GM19324 (cell line): Measurements from ENCODE around the gene TNNC2.
A peak's percentile ranks its signal among the peaks of the same experiment; 100 is the strongest.
"Not testable (repeated sequence)": the region's sequence is repeated elsewhere in the genome, so short reads cannot be mapped to it uniquely, and the experiment has no call there.

Experiments
- ATAC-seq: cut with Tn5 transposase; IDR thresholded peaks from one replicate; pipeline ENCODE4 v1.9.1; 2021; ENCODE audit warnings: mild to moderate bottlenecking, moderate library complexity; ENCODE audit not compliant: unreplicated experiment, low FRiP score

TNNC2 gene

DNA sequence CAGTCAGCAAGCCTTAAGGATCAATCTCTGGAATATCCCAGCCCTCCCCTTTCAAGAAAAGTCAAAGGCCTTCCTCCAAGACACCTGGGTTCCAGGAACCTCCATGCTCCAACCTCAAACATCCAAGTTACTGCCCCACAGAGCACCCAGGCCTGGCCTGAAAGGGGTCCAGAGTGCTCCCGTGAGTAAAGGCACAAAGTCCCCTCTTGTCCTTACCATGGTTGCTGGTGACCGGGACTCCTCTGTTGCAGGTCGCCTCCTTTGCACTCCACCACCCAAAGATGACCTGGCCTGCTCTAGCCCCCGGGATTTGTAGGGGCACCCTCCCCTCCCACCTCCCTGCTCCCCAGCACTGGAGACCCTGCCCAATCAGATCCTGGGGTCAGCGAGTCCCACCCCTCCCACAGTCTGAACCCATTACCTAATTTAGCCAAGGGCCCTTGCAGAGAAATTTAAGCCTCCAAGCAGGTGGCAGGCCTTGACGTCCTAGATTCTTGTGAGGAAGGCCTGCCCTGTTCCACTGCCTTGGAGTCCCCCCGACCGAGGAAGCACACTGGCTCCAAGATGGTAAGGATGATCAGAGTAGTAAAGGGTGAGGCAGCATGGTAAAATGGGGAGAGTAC is at the start of gene TNNC2:
TNNC2 (minus strand) TSS at position 283 of the 623 bp plus-strand sequence; CDS start at position 219, 64 bp downstream.
- no peak for ATAC-seq

- ATAC-seq, result no peak
Observed at GRCh38 chr20:45874576-45874975, 47.5 kb upstream of the TNNC2 start.

DNA sequence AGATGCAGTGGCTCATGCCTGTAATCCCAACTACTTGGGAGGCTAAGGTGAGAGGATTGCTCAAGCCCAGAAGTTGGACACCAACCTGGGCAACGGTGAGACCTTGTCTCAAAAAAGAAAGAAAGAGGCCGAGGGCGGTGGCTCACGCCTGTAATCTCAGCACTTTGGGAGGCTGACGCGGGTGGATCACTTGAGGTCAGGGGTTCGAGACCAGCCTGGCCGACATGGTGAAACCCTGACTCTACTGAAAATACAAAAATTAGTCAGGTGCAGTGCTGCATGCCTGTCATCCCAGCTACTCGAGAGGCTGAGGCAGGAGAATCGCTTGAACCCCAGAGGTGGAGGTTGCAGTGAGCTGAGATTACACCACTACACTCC is 47.0 kb upstream of the TNNC2 start:
- not testable (repeated sequence) for ATAC-seq

GRCh38 chr20:45873409-45874103 is 46.4 kb upstream of the TNNC2 start:
- ATAC-seq, result no peak

DNA sequence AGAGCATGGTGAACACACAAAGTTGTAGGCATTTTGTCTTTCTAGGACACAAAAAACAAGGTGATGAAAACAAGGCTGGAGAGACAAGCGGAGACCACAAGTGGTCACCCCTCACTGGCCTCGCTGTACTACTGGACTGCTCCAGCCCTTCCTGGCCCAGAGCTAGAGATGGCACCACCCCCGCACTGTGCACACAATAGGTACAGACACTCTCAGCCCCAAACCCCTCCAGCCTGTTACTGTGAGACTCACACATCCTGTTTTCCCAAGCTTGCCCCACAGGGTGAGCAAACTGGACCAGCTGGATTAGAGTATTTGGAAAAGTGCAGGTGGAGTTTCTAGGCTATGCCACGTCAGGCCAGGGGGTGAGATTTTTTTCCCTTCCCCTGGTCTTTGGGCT is 45.5 kb upstream of the TNNC2 start:
- no peak for ATAC-seq

- ATAC-seq, result no peak
Observed at GRCh38 chr20:45867819-45868176, 40.7 kb upstream of the TNNC2 start.

GRCh38 chr20:45867136-45867818 is 40.2 kb upstream of the TNNC2 start:
- no peak for ATAC-seq

DNA sequence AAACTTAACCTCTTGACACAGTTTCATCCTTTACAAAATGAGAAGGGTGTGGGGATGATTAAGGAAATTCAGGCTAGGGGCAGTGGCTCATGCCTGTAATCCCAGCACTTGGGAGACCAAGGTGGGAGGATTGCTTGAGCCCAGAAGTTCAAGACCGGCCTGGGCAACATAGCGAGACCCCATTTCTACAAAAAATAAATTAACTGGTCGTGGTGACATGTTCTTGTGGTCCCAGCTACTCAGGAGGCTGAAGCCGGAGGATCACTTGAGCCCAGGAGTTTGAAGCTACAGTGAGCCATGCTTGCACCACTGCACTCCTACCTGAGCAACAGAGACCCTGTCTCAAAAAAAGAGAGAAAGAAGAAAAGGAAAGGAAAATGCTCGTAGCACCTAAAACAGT is 39.3 kb upstream of the TNNC2 start:
- no peak for ATAC-seq

DNA sequence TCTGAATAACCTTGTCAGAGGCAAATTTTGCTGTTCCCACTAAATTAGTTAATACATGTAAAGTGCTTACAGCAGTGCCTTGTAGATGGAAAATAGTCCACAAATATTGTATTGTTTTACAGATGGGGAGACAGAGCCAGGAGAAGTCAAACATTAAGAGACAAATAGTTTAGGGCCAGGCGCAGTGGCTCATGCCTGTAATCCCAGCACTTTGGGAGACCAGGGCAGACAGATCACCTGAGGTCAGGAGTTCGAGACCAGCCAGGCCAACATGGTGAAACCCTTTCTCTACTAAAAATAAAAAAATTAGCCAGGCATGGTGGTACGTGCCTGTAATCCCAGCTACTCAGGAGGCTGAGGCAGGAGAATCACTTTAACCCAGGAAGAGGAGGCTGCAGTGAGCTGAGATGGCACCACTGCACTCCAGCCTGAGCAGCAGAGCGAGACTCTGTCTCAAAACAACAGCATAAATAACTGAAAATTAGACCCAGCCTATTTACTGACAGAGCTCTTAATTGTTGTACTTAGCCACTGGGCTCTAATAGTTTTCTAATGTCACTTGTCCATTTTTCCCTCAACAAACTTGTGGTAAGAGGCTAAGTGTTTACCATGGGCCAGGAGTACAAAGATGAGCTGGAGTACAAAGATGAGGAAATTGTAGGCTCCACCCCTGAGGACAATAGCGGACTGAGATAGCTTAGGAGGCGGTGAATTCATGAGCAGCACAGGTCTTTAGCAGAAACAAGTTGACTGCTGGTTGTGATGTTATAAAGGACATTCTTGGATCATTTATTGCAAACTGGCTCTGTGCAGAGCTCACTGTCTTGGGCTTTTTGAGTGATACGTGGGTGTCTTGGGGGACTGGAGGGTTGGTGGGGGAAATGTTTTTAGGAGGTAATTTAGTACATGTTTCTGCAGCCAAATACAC is 36.7 kb upstream of the TNNC2 start:
- ATAC-seq, result no peak

DNA sequence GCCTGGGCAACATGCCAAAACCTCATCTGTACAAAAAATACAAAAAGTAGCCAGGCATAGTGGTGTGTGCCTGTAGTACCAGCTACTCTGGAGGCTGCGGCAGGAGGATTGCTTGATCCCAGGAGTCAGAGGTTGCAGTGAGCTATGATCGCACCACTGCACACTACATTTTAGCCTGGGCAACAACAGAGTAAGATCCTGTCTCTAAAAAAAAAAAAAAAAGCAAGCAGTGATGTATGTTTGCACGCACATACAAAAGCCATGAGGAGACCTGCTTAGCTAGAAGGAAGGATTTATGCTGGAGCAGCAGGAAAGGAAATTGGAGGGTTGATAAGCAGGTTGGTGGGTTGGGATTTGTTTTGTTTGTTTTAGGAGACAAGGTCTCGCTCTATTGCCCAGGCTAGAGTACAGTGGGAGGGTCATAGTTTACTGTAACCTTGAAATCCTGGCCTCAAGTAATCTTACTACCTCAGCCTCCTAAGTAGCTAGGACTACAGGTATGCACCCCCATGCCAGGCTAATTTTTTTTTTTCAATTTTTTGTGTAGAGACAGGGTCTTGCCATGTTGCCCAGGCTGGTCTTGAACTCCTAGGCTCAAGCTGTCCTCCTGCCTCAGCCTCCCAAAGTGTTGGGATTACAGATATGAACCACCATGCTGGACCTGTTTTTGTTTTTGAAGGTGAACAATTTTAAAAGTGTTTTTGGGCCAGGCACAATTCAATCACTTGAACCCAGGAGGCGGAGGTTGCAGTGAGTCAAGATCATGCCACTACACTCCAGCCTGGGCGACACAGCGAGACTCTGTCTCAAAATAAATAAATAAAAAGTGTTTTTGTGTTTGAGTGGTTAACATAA is 34.3 kb upstream of the TNNC2 start:
- no peak for ATAC-seq

DNA sequence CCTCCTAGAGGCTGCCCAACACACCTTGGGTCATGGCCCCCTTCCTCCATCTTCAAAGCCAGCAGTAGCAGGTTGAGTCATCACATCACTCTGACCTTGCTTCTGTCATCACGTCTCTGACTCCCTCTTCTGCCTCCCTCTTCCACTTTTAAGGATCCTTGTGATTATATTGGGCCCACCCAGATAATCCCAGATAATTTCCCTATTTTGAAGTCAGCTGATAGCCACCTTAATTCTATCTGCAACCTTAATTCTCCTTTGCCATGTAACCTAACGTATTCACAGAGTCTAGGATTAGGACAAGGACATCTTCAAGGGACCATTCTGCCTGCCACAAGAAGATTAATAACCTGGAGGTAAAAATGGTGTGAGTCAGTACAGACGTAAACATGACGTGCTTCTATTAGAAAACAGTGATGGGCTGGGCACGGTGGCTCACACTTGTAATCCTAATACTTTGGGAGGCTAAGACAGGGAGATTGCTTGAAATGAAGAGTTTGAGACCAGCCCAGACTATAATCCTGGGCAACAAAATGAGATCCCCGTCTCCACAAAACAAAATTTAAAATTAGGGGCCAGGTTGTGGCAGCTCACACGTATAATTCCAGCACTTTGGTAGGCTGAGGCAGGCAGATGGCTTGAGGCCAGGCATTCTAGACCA is 33.6 kb upstream of the TNNC2 start:
- no peak for ATAC-seq

DNA sequence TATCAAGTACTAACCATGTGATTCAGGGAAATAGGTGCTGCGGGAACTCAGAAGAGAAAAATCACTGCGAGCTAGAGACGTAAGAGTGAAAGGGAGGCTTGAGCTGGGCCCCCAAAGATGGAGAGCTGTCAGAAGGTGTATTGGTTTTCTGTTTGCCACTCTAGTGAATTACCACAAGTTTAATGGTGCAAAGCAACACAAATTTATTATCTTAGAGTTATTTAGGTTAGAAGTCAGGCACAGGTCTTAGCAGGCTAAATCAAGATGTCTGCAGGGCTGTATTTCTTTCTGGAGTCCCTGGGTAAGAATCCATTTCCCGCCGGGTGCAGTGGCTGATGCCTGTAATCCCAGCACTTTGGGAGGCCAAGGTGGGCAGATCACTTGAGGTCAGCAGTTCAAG is 32.8 kb upstream of the TNNC2 start:
- ATAC-seq, result no peak

- peak; percentile 17 for ATAC-seq
Observed at GRCh38 chr20:45857882-45858216, 30.7 kb upstream of the TNNC2 start.

- ATAC-seq, result peak; percentile 96
Observed at GRCh38 chr20:45857114-45857881, 30.2 kb upstream of the TNNC2 start, which contains the start of the genes ACOT8 and ZSWIM3. Gene ACOT8 (minus strand): TSS chr20:45857392. CDS start chr20:45857315, 77 bp downstream. Gene ZSWIM3 (plus strand): TSS chr20:45857614. CDS start chr20:45857826, 212 bp downstream.

GRCh38 chr20:45853484-45853883 is 26.4 kb upstream of the TNNC2 start:
- ATAC-seq, result no peak

- ATAC-seq, result no peak
Observed at GRCh38 chr20:45852326-45852725, 25.2 kb upstream of the TNNC2 start.

GRCh38 chr20:45851501-45851900 is 24.4 kb upstream of the TNNC2 start:
- ATAC-seq, result no peak

GRCh38 chr20:45850926-45851325 is 23.8 kb upstream of the TNNC2 start:
- ATAC-seq, result no peak

DNA sequence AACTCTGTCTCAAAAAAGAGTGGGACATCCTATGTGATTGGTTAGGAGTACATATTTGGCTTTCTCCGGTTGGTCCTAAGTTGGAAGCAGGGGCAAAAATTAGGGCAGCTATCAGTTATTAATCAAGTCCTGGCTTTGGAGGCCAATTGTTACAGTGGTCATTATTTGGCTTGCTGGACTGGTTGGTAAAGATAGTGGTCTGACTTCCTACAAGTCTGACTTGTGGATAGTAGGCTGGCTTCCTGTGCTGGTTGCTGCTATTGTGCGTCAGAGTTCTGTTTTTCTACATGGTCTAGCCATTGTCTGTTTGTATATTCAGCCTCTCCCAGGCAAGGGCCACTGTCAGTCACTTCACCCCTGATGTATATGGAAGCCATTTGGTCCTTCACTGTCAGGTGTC is 23.1 kb upstream of the TNNC2 start:
- no peak for ATAC-seq
